Stimulated activated CD8-positive, alpha-beta memory T cell treated with anti-CD3 and anti-CD28 coated beads, Interleukin-7, amount 100 ng/mL, for 4 hours (primary cell): ENCODE results near the gene PCNX2.

Experiments
- DNase-seq, 2 donors: peaks; one replicate each; pipeline ENCODE4 v3.0.0-alpha.2; 2020; ENCODE audit warnings: low read depth in 2 of 2

PCNX2 gene

DNA sequence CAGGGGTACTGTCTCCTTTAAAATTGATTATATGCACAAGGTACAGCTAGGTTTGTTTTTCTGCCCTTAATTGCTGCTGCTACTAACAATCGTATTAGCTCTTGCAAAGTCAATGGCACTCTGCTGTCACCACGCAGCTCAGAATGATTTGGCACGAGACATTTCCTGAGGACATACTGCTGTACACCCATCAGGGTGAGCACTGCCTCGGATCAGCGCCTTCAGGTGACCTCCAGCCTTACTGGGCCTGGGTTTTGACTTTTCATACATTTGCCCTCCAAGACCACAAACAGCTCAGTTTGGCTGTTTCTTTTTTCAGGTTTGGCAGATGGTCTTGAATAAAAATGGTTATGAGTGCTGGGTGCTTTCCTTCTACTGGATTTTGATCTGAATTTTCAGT, 234.3 kb downstream of the PCNX2 start:
- DNase-seq = no peak

DNA sequence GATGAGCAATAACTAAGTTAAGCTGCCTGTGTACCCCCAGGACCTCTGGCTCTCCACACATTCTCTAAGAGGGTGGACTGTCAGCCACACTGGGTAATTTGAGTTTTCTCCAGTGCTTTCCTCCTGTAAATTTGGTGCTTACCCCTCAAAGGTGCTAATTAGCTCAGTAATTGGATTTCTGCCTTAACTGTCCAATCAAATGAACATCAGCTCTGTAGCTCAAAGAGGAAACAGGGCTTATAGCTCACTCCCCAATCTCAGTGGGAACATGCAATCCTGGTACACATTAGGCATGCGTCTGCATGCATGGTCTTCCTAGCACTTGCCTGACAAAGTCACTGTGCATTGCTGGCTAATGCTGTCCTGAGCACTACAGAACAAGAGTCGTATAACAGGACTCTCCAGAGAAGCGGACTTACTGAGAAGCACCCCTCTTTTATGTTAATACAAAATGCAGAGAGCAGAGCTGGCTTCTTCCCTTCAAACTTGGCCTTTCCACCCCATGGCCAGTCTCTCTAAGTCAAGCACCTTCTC, 235.0 kb downstream of the PCNX2 start:
- no peak for DNase-seq

DNA sequence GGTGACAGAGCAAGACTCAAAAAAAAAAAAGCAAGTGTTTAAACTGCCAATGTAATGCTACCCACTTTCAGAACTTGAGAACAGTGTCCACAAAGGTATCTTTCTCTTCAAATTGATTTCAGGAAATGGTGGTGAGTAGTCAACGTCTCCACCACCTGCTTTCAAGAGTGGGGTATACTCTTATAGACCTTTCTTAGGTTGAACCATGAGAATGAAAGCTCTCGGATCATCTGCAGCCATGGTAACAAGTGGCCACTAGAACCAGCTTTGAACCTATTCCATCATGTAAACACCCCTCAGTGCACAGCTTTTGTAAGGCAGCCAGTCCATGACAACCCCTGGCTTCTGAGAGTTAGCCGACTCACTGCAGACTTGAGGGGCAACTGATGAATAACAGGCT, 237.7 kb downstream of the PCNX2 start:
- DNase-seq = no peak

DNA sequence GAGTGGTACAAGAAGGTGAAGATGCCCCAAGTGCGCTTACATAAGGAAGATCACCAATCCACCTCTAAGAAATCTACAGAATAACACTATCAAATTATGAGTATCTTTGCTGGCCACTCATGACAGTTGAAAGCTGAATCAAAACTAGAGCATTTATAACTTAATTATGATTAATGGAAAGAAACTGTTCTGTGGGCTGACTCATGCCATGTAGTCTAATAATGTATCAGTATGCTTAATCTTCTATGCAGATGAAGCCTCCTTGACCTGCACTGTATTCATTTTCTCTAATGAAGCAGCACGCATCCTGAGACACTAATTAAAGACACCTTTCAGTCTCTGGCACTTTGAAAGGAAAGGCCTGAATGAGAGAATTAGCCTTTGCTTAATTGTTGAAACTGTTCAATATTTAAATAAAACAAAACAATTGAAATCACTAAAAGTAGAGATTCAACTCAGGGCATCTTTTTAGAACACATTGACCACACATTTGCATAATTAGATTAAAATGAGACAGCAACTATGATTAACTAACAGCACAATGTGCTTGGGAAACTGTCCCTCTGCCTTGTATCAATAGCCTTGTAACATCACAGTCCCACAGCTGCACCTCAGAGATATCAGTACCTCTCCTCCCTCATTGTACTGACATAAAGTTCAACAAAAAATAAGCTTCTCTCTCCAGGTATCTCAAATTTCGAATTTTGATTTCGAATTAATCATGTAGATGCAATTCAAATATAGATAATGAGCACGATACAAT, 239.5 kb downstream of the PCNX2 start:
- no peak for DNase-seq

DNA sequence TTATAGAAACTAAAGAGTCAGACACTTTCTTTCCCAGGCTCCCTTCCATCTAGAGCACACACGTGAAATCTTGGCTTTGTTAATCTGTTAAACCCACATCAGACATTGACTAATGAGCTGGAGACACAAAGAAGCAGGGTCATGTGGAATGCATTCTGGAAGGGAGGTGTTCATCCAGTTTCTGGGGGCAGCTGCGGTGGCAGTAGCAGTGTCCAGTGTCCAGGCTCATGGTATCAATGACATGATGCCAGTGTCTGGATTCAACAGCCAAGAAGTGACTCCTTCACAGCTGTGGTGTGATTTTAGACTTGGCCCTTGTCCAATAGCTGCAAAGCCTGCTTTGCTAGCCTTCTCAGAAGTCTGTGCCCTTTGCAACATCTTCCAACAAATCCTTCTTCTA, 249.9 kb downstream of the PCNX2 start:
- DNase-seq = no peak

DNA sequence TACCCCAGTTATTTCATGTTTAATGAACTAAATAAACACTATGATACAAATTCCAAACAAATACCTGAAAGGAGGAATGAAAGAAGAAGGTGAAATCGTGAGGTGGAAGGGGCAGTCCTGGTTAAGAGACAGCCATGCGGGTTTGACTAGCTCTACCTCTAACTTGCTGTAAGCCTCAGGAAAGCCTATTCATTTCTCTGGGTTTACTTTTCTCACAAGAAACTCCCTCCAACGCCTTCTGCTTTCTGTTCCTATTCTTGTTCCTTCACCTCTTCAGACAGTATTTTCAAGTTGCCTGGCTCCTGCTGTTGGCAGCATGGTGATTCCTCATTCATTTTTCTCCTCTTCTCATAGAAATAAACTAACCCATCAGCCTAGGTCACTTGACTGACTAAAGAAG, 252.7 kb downstream of the PCNX2 start:
- no peak for DNase-seq

DNA sequence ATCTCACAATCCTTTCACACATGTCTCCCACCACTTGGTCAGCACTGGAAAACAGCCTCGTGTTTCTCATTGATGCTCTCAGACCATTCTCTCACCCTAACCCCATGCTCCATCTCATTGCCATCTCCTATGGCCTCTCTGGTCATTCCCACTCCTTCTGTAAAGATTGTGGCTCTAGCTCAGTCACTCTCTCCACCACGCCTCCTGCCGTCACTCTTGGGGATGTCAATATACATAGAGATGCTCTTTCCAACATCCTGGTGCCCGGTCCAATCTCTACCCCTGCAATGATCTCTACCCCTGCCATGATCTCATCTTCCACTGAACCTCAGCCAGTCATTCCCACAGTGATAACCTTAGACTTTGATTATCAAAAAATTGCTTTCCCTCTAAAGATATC, 255.0 kb downstream of the PCNX2 start:
- no peak for DNase-seq

DNA sequence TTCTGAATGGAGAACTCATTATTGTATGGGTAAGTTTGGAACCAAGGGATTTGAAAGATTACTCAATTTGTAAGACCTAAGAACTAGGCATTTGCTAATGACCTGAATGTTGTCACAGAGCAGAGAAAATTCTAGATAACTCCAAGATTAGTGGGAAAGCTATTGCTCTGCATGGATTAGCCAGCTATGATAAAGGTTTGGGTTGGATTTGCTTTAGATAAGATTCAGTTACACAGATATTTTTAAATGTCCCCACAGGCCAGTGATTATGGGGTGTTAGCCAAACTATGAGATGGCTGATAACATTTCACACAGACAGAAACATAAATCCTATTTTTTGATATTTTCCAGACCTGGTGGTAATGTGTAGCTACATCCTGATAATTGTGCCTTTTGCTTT, 256.9 kb downstream of the PCNX2 start:
- DNase-seq = no peak

DNA sequence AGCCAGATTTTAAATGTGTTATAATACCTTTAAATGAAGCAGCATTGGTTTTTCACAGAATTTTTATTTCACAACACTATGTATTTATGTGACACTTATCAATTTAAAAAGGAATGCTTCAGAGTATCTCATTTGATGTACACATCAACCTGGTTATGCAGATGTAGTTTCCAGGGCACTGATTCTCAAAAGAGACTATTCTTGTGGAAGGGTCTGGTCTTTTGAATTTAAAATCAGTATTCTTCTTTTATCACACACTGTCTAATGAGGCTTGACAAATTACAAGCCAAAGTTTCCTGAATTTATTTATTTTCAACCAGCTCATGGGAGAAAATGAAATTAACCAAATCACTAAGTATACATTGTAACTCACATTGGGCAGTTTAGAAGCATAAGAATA, 257.7 kb downstream of the PCNX2 start:
- DNase-seq = no peak

DNA sequence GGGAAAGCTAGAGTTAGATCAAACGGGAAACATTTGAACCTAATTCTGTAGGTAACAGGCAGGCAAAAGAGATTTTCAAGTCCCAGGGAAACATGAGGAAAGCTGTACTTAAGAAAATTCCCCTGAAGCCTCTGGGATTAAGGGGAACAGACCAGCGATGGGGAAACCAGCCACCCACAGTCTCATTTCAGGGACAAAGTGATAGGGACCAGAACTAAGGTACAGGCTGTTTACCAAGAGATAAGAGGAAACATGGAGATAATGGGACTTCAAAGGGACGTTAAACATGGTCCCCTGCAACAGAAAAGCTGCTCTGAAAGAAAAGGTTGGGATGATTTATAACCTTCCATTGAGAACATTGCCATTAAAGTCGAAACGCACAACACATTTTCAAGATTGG, 260.7 kb downstream of the PCNX2 start:
- DNase-seq = no peak

DNA sequence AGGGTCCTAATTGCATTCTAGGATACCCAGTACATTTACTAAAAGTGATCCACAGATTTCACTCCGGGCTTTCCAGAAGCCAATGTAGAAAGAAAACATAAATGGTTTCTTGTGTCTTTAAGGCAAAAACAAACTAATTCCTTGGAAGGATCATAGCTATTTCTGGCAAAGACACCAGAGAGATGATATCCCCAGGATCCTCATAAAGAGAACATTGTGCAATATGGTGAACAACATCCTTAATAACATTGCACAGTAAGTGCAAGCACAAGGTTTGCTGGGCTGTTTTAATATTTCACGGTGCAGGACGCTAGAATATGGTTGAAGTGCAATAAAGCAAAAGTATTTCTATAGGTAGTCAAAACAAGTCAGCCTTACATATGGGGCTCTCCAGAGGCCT, 262.2 kb downstream of the PCNX2 start:
- DNase-seq = no peak

DNA sequence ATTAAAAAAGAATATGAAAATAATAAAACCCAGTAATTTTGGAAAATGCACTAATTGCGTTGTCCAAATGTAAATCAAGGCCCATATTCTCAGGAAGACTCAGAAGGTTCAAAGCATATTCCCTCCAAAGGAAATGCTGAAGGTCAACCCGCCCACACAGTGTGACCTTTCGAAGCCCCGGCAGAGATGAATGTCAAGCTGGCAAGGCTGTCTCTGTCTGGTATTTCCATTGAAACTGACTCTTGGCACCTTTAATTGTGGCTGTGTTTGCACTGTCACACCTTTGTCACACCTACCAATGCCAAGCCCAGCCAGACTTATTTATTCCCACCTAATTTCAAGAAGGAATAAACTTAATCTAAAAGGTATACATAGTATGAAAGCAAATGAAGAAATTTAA, 262.6 kb downstream of the PCNX2 start:
- no peak for DNase-seq

DNA sequence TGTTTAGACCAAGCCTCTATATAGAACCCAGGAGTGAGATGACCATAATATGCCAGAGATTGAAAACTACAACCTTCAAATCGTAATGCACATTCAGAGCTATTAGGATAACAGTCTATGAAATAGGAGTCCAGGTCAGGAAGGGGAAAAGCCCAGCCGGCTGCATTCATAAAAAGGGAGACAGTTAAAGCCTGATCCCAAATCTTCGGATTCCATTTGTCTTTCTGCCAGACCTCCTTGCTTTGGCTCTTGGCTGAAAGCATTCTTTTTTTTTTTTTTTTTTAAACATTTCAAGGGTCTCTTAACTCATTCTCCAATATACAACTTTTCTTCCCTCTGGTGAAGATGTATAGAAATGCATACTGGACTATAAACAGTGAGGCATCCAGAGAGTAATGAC, 264.0 kb downstream of the PCNX2 start:
- no peak for DNase-seq

DNA sequence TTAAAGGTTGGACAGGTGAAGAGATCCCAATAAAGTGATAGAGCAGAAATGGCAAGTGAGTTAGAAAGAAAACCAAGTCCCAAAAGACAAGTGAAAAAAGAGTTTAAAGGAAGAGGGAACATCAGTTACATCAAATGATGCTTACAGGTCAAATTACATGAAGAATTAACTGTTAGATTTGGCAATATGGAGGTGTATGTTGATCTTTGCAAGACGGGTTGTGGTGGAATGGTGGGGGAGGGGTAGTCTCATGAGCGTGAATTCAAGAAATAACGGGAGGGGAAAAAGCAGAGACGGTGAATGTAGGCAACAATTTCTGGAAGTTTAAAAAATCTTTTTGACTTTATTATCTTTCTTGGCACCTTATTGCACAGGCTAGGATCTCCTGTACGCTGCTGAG, 268.5 kb downstream of the PCNX2 start:
- DNase-seq = no peak

DNA sequence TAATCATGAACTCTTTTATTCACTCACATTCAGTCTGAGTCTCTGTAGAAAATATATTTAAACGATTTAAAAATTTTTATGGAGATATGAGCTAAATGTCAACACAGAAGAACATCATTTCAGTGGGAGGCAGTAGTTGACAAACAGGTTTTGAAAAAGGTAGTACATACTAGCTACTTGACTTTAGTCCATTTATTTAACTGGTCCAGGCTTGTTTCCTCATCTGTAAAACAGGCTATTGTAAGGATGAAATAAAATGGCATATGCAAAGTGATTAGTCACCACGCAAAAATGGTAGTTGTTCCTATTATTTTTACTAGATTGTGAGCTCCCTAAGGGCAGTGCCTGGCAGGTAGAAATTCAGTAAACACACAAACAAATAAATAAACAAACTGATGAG, 270.0 kb downstream of the PCNX2 start:
- no peak for DNase-seq

DNA sequence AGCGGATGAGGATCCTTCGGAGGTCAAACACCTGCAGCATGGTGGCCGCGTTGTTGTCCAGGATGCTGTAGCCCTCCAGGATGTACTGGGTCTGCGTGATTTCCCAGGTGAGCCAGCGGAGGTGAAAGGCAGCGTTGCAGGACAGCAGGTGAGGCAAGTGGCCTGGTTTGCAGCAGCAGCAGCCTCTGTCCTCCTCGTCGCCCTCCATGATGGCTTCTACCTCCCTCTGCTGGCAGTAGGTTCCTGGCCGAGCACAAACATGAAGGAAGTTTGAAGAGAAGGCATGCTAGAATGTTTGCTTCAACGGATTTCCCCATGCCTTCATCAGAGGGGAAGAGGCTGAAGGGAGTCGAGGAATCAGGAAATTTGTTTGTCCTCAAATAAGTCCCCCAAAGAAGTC, 270.4 kb downstream of the PCNX2 start:
- no peak for DNase-seq

DNA sequence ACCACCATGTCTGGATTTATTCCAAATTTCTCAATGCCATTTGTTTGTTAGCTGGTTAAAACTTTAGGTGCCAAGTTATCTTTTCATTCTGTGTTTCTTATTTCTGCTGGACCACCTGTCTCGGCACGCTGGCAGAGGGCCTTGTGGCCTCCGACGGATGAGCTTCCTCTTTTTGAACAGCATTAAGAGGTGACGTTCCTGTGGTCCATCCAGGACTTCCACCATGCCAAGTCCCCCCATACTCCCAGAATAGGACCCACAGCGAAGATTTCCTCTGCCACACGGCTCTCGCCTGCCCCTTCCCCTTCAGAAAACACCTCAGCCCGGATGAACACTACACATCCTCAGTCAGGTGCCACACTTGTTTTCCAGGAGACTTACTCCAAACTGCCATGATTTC, 271.3 kb downstream of the PCNX2 start:
- no peak for DNase-seq

DNA sequence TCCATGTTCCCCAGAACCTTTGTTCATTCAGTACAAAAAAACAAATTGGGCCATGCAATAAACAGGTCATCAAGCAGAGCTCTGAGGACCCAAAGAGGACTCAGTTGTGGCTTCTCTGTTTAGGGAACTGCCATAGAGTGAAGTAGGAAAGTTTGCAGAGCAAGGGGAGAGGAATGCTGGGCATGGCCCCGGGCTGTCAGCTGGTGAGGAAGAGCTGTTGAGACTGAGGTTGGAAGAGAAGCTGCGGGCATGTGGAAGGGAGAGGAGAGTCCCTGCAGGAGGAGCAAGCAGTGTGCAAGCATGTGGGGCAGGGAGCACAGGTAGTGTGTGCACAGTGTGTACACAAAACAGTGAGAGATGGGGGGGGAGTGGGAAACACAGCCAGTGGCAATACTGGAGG, 273.3 kb downstream of the PCNX2 start:
- no peak for DNase-seq

DNA sequence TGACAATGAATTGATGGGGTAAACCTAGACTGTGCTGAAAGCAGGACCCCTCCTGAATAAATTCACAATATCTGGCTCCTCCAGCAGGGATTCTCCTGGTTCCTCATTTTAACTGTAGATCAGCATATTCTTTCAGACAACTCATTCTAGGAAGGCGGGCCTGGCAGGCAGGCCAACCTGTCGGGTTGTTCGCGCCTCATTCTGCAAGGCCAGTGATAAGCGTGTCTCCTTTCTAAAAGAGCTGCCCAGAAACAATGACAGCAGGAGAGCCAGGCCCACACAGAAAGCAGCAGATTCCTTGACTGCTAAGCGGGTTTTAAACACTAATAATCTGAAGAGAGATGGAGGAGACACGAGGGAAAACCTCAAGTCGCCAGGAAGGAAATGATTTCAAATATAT, 275.1 kb downstream of the PCNX2 start:
- DNase-seq = no peak

DNA sequence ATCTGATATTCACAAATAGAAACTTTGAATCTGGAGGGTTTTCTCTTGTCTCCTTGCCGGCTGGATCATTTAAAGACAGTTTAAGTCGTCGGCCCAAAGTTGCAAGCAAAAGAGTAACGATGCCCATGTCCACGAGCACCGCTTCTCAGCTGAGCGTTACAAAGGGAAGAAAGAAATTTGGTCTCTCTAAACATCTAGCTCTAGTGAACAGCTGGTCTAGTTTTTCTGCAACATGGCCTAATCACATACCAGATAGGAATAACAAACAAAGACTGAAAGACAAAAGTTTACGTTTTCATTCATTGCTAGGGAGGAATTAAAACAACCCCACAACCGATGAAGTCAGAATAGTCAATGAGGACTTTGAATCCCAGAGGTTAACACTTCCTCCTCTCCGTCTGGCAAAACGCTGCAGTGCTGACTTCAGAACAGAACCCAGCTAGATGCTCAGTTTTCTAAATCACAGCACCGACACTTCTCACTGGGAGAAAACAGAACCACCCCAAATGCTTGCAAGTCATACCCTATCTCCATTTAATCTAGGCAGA, 275.7 kb downstream of the PCNX2 start:
- DNase-seq = no peak

DNA sequence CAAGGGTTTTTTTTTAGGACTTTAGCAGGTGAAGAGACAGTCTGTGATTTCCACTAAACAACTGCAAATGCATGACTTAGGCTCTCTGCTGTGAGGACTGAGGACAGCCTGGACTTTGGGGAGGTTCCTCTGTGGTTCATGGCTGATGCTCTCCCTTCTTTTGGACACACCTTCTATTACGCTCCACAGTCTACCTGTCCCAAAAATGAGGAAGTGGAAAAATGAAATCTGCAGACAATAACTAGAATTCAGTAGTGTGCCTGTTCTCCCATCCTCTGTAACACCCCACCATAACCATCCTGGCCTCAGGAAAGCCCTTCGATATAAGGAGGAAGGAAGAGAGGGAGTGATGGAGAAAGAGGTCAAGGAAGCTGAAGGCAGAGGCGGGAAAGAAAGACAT, 276.4 kb downstream of the PCNX2 start:
- DNase-seq = no peak

DNA sequence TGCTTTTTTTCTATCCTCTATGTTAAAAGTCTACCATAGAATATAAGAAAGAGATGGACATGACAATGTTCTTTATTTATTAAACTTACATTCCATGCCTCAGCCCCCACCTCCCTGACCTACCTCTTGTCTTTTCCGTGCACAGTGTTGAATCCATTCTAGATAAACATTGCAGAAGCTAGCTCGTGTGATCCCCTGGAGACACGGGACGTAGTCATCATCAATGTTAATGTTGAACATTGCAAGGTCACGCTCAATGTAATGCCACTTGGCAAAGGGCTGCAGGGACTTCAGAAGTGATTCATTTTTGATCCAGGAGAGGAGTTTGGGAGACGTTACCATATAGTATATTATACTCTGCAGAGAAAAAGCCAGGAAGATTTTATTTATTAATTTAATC, 278.7 kb downstream of the PCNX2 start:
- DNase-seq = no peak

DNA sequence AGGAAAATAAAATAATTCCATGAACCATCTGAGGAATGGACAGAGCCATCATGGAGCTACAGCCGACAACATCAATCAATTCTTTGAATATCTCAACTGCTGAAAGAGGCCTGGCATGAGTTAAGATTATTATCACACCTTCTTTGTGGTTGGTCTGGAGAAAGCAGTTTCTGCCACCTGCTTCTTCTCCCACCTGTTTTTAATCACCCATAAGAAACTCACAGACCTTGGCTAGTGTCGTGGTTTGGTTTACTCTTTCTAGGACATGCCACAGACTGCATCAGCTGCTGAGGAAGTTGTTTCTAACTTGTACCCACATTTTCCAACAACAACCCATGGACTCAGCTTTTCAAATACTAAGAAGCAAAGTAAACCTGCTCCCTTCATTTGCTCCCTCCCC, 279.6 kb downstream of the PCNX2 start:
- DNase-seq = no peak

DNA sequence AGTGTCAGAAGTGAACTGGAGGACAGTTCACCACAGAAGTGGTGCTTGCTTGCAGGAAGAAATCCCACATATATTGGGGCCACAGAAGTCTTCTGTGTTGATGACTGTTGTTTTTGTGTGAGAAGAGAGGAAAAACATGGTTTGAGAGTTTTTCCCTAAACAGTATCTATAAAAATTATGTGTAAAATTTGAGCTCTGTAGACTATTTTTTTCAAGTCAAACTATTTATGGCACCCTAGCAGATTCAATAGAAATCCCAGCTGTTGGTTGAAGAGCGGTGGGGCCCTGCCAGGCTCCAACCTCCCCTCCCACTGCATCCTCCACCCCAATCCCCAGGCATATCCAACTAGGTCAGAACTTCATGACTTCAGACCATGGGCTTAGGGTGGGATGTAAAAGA, 283.5 kb downstream of the PCNX2 start:
- DNase-seq = no peak
